Glutamatergic neuron (in vitro differentiated cells): ENCODE results near the gene RPL10. TPM values are rescaled to one million over a fixed set of nuclear protein-coding genes. Genes with fewer than 3 reads are reported as not detected.

Experiments used
- DNase-seq: peaks from one replicate; pipeline ENCODE4 v3.0.0; 2022
- H3K27ac Mint-ChIP-seq: one replicate; pipeline ENCODE4 v1.8.0; 2020; ENCODE audit warnings: mild to moderate bottlenecking, mixed read lengths, inconsistent platforms; ENCODE audit not compliant: unreplicated experiment
- H3K27me3 Mint-ChIP-seq: one replicate; pipeline ENCODE4 v1.8.0; 2020; ENCODE audit warnings: mild to moderate bottlenecking, moderate library complexity, mixed read lengths, inconsistent platforms; ENCODE audit not compliant: unreplicated experiment
- H3K36me3 Mint-ChIP-seq: one replicate; pipeline ENCODE4 v1.8.0; 2020; ENCODE audit warnings: mild to moderate bottlenecking, mixed read lengths, inconsistent platforms; ENCODE audit not compliant: unreplicated experiment
- H3K4me1 Mint-ChIP-seq: one replicate; pipeline ENCODE4 v1.8.0; 2020; ENCODE audit warnings: mild to moderate bottlenecking, low read depth, mixed read lengths, inconsistent platforms; ENCODE audit not compliant: unreplicated experiment
- H3K4me3 Mint-ChIP-seq: one replicate; pipeline ENCODE4 v1.8.0; 2020; ENCODE audit warnings: mild to moderate bottlenecking, mixed read lengths, inconsistent platforms; ENCODE audit not compliant: unreplicated experiment
- H3K9me3 Mint-ChIP-seq: one replicate; pipeline ENCODE4 v1.8.0; 2020; ENCODE audit warnings: mild to moderate bottlenecking, moderate library complexity, mixed read lengths, inconsistent platforms; ENCODE audit not compliant: unreplicated experiment
- CTCF ChIP-seq: fragments of 200-600 bp; sonication (generic); IDR thresholded peaks from one replicate; pipeline ENCODE4 v1.5.0; 2021; ENCODE audit not compliant: partially characterized antibody, unreplicated experiment
- total RNA-seq: library from RNA; stranded (reverse); fragmentation: NEBNext Ultra II Directional; extraction: Animal tissue kit (Norgen Biotek cat#: 25700); gene quantifications from one replicate; pipeline ENCODE4 v1.2.1, GENCODE V29; 2021; ENCODE audit not compliant: unreplicated experiment

Gene RPL10
- total RNA-seq, 1 donor from 2014 or later, result 1,779 TPM

- Mint-ChIP-seq H3K27ac (peak overlapping the region; percentile 66), H3K9me3 (no peaks in the 10 kb centered on the region), H3K4me3 (peak overlapping the region; percentile 38), H3K27me3 (no peaks in the 10 kb centered on the region), H3K36me3 (no peaks in the 10 kb centered on the region), H3K4me1 (peaks cover 9% of the 10 kb centered on the region)
- DNase-seq, result no peak
- no peak for TF ChIP-seq CTCF
Observed at GRCh38 chrX:154417157-154417556, 19.0 kb downstream of the RPL10 start.

DNA sequence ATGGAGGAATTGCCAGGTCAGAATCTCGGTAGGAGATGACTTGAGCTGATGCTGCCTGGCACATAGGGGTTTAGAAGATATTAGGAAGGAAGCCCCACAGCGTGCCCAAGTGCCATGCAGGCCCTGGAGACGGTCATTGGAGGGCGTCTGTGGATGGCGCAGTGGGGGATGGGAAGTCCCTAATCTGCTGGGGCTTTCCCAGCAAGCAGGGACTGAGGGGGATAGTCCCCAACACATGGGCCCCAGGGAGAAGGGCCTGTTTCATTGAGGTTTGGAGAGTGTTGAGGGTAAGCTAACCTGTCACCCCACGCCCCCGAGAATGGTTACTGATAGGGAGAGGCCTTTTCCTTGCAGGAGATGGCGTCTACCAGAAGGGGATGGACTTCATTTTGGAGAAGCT is 21.0 kb downstream of the RPL10 start:
- Mint-ChIP-seq H3K36me3 (no peaks in the 10 kb centered on the region), H3K9me3 (no peaks in the 10 kb centered on the region), H3K27ac (no peak overlapping the region), H3K4me3 (no peak overlapping the region), H3K4me1 (peaks cover 9% of the 10 kb centered on the region), H3K27me3 (no peaks in the 10 kb centered on the region)
- DNase-seq, result no peak
- no peak for TF ChIP-seq CTCF

DNA sequence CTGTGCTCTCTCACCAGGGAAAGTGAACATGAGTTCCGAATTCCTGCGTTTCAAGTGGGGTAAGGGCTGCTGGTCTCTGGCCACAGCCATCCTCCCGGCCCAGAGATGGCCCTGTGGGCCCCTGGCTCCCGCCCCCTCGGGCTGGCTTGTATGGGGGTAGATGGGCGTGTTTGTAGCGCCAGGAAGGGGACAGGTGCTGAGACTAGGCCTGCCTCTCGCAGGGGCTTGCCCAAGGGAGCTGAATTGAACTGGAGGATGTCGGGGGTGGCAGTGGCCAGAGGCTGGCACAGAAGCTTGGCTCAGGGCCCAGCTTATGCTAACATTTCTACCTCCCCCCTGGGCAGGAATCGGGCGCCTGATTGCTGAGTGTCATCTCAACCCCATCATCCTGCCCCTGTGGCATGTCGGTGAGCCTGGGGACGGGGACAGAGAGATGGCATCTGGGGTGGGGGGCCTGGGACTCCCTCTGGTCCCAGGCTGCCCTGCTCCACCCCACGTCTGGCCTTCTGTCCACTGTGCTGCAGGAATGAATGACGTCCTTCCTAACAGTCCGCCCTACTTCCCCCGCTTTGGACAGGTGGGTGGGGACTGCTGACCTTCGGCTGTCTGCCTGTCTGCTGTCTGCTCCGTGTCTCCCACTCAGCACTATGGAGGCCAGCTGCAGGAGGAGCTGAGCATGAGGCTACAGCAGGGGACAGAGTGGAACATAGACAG is 21.7 kb downstream of the RPL10 start:
- TF ChIP-seq CTCF, result no peak
- Mint-ChIP-seq H3K9me3 (no peaks in the 10 kb centered on the region), H3K4me3 (no peak overlapping the region), H3K4me1 (peaks cover 9% of the 10 kb centered on the region), H3K36me3 (no peaks in the 10 kb centered on the region), H3K27ac (no peak overlapping the region), H3K27me3 (no peaks in the 10 kb centered on the region)
- no peak for DNase-seq

- no peak for TF ChIP-seq CTCF
- Mint-ChIP-seq H3K9me3 (no peaks in the 10 kb centered on the region), H3K4me1 (peaks cover 9% of the 10 kb centered on the region), H3K36me3 (no peaks in the 10 kb centered on the region), H3K4me3 (no peak overlapping the region), H3K27ac (no peak overlapping the region), H3K27me3 (no peaks in the 10 kb centered on the region)
- no peak for DNase-seq
Observed at GRCh38 chrX:154420402-154420756, 22.2 kb downstream of the RPL10 start.

DNA sequence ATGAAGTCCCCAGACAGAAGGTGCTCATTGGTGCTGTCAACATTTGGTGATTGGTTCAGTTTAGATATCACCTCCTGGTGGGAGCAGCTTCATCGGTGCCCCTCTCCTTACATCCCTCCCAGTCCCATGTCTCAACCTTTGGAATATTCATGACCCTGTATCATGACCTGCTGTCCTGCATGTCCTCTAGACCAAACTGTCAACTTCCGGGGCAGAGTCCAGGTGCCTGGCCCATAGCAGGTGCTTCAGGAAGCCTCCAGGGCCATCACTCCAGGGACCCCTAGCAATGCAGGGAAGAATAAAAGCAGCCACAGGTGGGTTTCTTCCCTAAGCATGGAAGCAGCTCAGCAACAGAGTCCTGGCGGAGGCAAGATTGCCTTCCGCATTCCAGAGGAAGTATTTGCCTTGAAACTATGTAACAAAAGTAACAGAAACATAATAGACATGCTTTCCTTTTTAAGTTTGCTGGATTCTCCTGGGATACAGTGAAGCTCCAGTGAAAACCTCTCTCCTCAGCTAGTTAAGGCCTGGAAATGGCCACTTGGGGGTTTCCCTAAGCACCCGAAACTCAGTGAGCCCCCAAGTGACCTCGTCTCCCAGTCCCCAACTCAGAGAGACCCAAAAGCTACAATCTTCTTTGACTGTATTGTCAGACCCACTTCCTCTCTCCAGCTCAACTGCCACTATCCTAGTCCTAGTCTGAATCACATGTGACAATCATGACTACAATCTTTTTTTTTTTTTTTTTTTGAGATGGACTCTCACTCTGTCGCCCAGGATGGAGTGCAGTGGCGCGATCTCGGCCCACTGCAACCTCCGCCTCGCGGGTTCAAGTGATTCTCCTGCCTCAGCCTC is 29.0 kb downstream of the RPL10 start:
- no peak for DNase-seq
- Mint-ChIP-seq H3K9me3 (peaks cover 8% of the 10 kb centered on the region), H3K36me3 (no peaks in the 10 kb centered on the region), H3K4me1 (peaks cover 7% of the 10 kb centered on the region), H3K27me3 (peaks cover 4% of the 10 kb centered on the region), H3K27ac (no peak overlapping the region), H3K4me3 (no peak overlapping the region)
- TF ChIP-seq CTCF, result no peak
